Measurements from ENCODE around the gene ANO9.

ANO9 gene

GRCh38 chr11:387193-387793, 54.5 kb downstream of the ANO9 start:
- TF ChIP-seq CTCF (IDR thresholded peaks at IDR 0.05; ENCODE audit: low read depth, low read length) = no peak
- no peak overlapping the region for H3K4me3 ChIP-seq (replicated peaks in 1 of 2; ENCODE audit: low read depth in 2 of 2, low read length in 2 of 2)
- DNase-seq (ENCODE audit: low read depth in 2 of 2) = no peak

GRCh38 chr11:386483-386882, 55.3 kb downstream of the ANO9 start:
- DNase-seq (ENCODE audit: low read depth in 2 of 2) = no peak
- no peak for TF ChIP-seq CTCF (IDR thresholded peaks at IDR 0.05; ENCODE audit: low read depth, low read length)
- H3K4me3 ChIP-seq (replicated peaks in 1 of 2; ENCODE audit: low read depth in 2 of 2, low read length in 2 of 2) = no peak overlapping the region

- H3K4me3 ChIP-seq (replicated peaks in 1 of 2; ENCODE audit: low read depth in 2 of 2, low read length in 2 of 2) = no peak overlapping the region
- no peak for TF ChIP-seq CTCF (IDR thresholded peaks at IDR 0.05; ENCODE audit: low read depth, low read length)
- DNase-seq (ENCODE audit: low read depth in 2 of 2) = no peak
These were observed 56.0 kb downstream of the ANO9 start for GRCh38 chr11:385594-386351.

- no peak overlapping the region for H3K4me3 ChIP-seq (replicated peaks in 1 of 2; ENCODE audit: low read depth in 2 of 2, low read length in 2 of 2)
- no peak for TF ChIP-seq CTCF (IDR thresholded peaks at IDR 0.05; ENCODE audit: low read depth, low read length)
- no peak for DNase-seq (ENCODE audit: low read depth in 2 of 2)
These were observed 57.3 kb downstream of the ANO9 start for GRCh38 chr11:384511-384910.

- no peak for DNase-seq (ENCODE audit: low read depth in 2 of 2)
- no peak overlapping the region for H3K4me3 ChIP-seq (replicated peaks in 1 of 2; ENCODE audit: low read depth in 2 of 2, low read length in 2 of 2)
- TF ChIP-seq CTCF (IDR thresholded peaks at IDR 0.05; ENCODE audit: low read depth, low read length) = no peak
These were observed 58.4 kb downstream of the ANO9 start for GRCh38 chr11:383431-383830.

- H3K4me3 ChIP-seq (replicated peaks in 1 of 2; ENCODE audit: low read depth in 2 of 2, low read length in 2 of 2) = no peak overlapping the region
- TF ChIP-seq CTCF (IDR thresholded peaks at IDR 0.05; ENCODE audit: low read depth, low read length) = no peak
- DNase-seq (ENCODE audit: low read depth in 2 of 2) = no peak
These were observed 59.7 kb downstream of the ANO9 start for GRCh38 chr11:382081-382629.

Measured in cardiac fibroblast (primary cell).